ENCODE measurements around the gene TCERG1L. TPM values are rescaled to one million over a fixed set of nuclear protein-coding genes. Genes with fewer than 3 reads are reported as not detected.

Gene TCERG1L
- total and polyA plus RNA-seq, 9 of the 15 experiments (the other 6 are each of a cell fraction or from before 2014, with no cell fraction given): not detected

- TF ChIP-seq, protein P1, sequence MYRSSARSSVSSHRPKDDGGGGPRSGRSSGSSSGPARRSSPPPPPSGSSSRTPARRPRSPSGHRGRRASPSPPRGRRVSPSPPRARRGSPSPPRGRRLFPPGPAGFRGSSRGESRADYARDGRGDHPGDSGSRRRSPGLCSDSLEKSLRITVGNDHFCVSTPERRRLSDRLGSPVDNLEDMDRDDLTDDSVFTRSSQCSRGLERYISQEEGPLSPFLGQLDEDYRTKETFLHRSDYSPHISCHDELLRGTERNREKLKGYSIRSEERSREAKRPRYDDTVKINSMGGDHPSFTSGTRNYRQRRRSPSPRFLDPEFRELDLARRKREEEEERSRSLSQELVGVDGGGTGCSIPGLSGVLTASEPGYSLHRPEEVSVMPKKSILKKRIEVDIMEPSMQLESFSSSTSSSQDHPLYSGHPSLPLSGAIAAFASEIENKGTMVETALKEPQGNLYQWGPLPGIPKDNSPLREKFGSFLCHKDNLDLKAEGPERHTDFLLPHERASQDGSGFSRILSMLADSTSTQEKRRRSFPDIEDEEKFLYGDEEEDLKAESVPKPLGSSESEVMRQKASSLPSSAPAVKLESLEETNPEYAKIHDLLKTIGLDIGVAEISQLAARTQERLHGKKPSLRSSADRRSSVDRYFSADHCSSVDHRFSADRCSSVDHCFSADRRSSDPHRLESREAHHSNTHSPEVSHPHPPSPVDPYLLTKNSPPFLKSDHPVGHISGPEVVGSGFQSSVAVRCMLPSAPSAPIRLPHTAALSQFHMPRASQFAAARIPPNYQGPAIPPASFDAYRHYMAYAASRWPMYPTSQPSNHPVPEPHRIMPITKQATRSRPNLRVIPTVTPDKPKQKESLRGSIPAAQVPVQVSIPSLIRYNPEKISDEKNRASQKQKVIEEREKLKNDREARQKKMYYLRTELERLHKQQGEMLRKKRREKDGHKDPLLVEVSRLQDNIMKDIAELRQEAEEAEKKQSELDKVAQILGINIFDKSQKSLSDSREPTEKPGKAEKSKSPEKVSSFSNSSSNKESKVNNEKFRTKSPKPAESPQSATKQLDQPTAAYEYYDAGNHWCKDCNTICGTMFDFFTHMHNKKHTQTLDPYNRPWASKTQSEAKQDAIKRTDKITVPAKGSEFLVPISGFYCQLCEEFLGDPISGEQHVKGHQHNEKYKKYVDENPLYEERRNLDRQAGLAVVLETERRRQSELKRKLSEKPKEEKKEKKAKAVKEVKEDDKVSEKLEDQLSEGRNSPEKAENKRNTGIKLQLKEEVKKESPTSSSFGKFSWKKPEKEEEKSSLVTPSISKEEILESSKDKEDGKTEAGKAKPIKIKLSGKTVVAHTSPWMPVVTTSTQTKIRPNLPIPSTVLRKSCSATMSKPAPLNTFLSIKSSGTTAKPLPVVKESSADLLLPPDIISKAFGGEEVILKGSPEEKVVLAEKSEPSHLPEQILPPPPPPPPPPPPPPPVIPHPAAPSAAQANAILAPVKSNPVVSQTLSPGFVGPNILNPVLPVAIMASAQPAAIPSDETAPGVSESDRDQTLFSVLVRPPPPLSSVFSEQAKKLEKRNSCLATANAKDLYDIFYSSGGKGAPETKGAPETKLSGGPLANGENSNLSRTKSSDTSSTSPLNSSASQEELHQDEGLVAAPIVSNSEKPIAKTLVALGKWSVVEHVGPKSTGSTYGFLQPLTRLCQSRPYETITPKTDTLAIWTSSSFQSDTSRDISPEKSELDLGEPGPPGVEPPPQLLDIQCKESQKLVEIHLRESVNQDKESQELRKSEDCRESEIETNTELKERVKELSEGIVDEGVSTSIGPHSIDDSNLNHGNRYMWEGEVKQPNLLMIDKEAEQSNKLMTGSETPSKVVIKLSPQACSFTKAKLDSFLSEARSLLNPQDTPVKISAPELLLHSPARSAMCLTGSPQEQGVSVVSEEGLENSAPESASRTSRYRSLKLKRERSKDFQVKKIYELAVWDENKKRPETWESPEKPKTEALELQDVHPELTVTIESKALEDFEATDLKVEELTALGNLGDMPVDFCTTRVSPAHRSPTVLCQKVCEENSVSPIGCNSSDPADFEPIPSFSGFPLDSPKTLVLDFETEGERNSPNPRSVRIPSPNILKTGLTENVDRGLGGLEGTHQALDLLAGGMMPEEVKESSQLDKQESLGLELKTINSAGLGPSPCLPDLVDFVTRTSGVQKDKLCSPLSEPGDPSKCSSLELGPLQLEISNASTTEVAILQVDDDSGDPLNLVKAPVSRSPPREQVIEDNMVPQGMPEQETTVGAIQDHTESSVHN (IDR thresholded peaks at IDR 0.05; ENCODE audit: borderline replicate concordance in 1 of 2, low read depth in 1 of 2): no peak
- TF ChIP-seq MTA1 (IDR thresholded peaks at IDR 0.05; ENCODE audit: borderline replicate concordance) (no peak), TCF7 (IDR thresholded peaks at IDR 0.05; ENCODE audit: borderline replicate concordance) (no peak), C11orf30 (IDR thresholded peaks at IDR 0.05; ENCODE audit: low read depth) (no peak), ZNF609 (CRISPR knock-in tag; IDR thresholded peaks at IDR 0.05; ENCODE audit: borderline replicate concordance) (no peak), NCOA6 (IDR thresholded peaks at IDR 0.05) (no peak), E2F3 (CRISPR knock-in tag; IDR thresholded peaks at IDR 0.05) (no peak), NCOA4 (IDR thresholded peaks at IDR 0.05; ENCODE audit: partially characterized antibody) (no peak), LEF1 (IDR thresholded peaks at IDR 0.05) (no peak), ZBTB49 (CRISPR knock-in tag; IDR thresholded peaks at IDR 0.05; ENCODE audit: borderline replicate concordance) (no peak), HMGXB4 (CRISPR knock-in tag; IDR thresholded peaks at IDR 0.05) (no peak)
Observed at GRCh38 chr10:131112691-131113090, 198.8 kb downstream of the TCERG1L start (continued).
